K562 (cell line): ENCODE results near the gene WDR90. TPM values are rescaled to one million over a fixed set of nuclear protein-coding genes. Genes with fewer than 3 reads are reported as not detected.

ENCODE experiments used
- CBFA2T3 ChIP-seq: fragments of 450-650 bp; IDR thresholded peaks from 2 replicates; pipeline ENCODE4 v1.6.1; 2017
- DDX20 ChIP-seq: fragments of 450-650 bp; IDR thresholded peaks from 2 replicates; pipeline ENCODE4 v1.6.1; 2016; ENCODE audit warnings: missing genetic modification characterization, low read depth, mild to moderate bottlenecking, missing compliant biosample characterization, moderate library complexity
- E2F4 ChIP-seq: sonication (generic); formaldehyde crosslinking; IDR thresholded peaks from 2 replicates; pipeline ENCODE4 v1.8.0; 2022; ENCODE audit warnings: mild to moderate bottlenecking, low read depth, missing genetic modification reagents
- FOXK2 ChIP-seq, 2 experiments: fragments of 450-650 bp; IDR thresholded peaks in 1 of 2; conservative IDR thresholded peaks in 1 of 2; 2 replicates each; pipeline ENCODE4 v1.6.1; 2016; ENCODE audit warnings: low read depth in 2 of 2, mild to moderate bottlenecking in 1 of 2
- FOXM1 ChIP-seq, 2 experiments: fragments of 450-650 bp in 1 of 2; sonication (generic) in 1 of 2; formaldehyde crosslinking in 1 of 2; IDR thresholded peaks; 2 replicates each; pipeline versions ENCODE4 v1.6.1 to v1.9.0; 2017 to 2022; ENCODE audit warnings: low read depth in 2 of 2, mild to moderate bottlenecking in 2 of 2, missing genetic modification reagents in 1 of 2, moderate library complexity in 1 of 2
- ILF3 ChIP-seq: fragments of 450-650 bp; IDR thresholded peaks from 2 replicates; pipeline ENCODE4 v1.6.1; 2018; ENCODE audit warnings: antibody characterized with exemption, mild to moderate bottlenecking, moderate library complexity, borderline replicate concordance
- KDM5B ChIP-seq: fragments of 200-600 bp; sonication (generic); IDR thresholded peaks from 2 replicates; pipeline ENCODE4 v1.6.1; 2012; ENCODE audit warnings: low read depth, mild to moderate bottlenecking, moderate library complexity, low read length, control low read depth, inconsistent platforms; ENCODE audit not compliant: insufficient replicate concordance
- NFE2L1 ChIP-seq: fragments of 450-650 bp; IDR thresholded peaks from 2 replicates; pipeline ENCODE4 v1.6.1; 2016; ENCODE audit warnings: missing genetic modification characterization, low read depth, mild to moderate bottlenecking, missing compliant biosample characterization, moderate library complexity, borderline replicate concordance
- NR3C1 ChIP-seq: sonication (generic); formaldehyde crosslinking; IDR thresholded peaks from 2 replicates; pipeline ENCODE4 v1.8.1; 2022; ENCODE audit warnings: missing genetic modification reagents
- NUFIP1 ChIP-seq: fragments of 450-650 bp; IDR thresholded peaks from 2 replicates; pipeline ENCODE4 v1.6.1; 2018; ENCODE audit not compliant: partially characterized antibody
- POLR3A ChIP-seq: IDR thresholded peaks from 2 replicates; pipeline ENCODE4 v1.6.1; 2011; ENCODE audit warnings: borderline replicate concordance, mild to moderate bottlenecking, moderate library complexity; ENCODE audit not compliant: insufficient read length, insufficient read depth; ENCODE audit errors: extremely low read depth
- SNAPC5 ChIP-seq: fragments of 250-450 bp; sonication (Bioruptor Pico); IDR thresholded peaks from 2 replicates; pipeline ENCODE4 v1.8.0; 2021; ENCODE audit warnings: moderate library complexity, mild to moderate bottlenecking, inconsistent platforms
- SNRNP70 ChIP-seq: fragments of 200-400 bp; formaldehyde crosslinking; optimal IDR thresholded peaks from 2 replicates; pipeline ENCODE3; 2017; ENCODE audit warnings: low read depth, low read length
- ZFP30 ChIP-seq: fragments of 250-450 bp; sonication (Bioruptor Pico); IDR thresholded peaks from 2 replicates; pipeline ENCODE4 v1.8.0; 2022; ENCODE audit warnings: moderate library complexity, mild to moderate bottlenecking, inconsistent platforms, borderline replicate concordance
- ZFPM2 ChIP-seq: fragments of 250-450 bp; sonication (Bioruptor Pico); IDR thresholded peaks from 2 replicates; pipeline ENCODE4 v1.5.1; 2022; ENCODE audit warnings: mild to moderate bottlenecking
- ZFX ChIP-seq: sonication (generic); formaldehyde crosslinking; IDR thresholded peaks from 2 replicates; pipeline ENCODE4 v1.8.0; 2022; ENCODE audit warnings: mild to moderate bottlenecking, missing genetic modification reagents, moderate library complexity
- ZNF134 ChIP-seq: fragments of 250-450 bp; sonication (Bioruptor Pico); conservative IDR thresholded peaks from 2 replicates; pipeline ENCODE4 v1.4.0; 2020
- ZNF280B ChIP-seq: fragments of 250-450 bp; sonication (Bioruptor Pico); IDR thresholded peaks from 2 replicates; pipeline ENCODE4 v1.5.1; 2021; ENCODE audit warnings: mild to moderate bottlenecking
- ZNF584 ChIP-seq: fragments of 200-800 bp; sonication (Bioruptor generic); IDR thresholded peaks from 2 replicates; pipeline ENCODE4 v1.6.1; 2016; ENCODE audit warnings: low read depth, mild to moderate bottlenecking, missing genetic modification characterization, missing compliant biosample characterization
- ZNF75A ChIP-seq: fragments of 450-650 bp; formaldehyde crosslinking; IDR thresholded peaks from 2 replicates; pipeline ENCODE4 v1.4.0; 2020; ENCODE audit warnings: mild to moderate bottlenecking
- ZSCAN29 ChIP-seq: fragments of 450-650 bp; IDR thresholded peaks from 2 replicates; pipeline ENCODE4 v1.6.1; 2017
- polyA plus RNA-seq, 8 experiments: library from polyadenylated mRNA; depleted of rRNA in 4 of 8; stranded (reverse) in 5 of 8; unstranded in 3 of 8; fragments of >200 nt; fragmentation: Nextera tagmentation in 2 of 8; fragmentation: Illumina TruSeq in 1 of 8; extraction: Ambion mirVana in 2 of 8; extraction: Trizol in 1 of 8; gene quantifications; 2 replicates each; pipeline versions ENCODE4 v1.2.1 to v1.2.3, GENCODE V29; 2011 to 2014; ENCODE audit warnings: inconsistent platforms in 1 of 8, missing spikeins in 1 of 8
- total RNA-seq, 7 experiments: library from RNA; depleted of rRNA in 6 of 7; stranded (reverse); fragments of >200 nt in 6 of 7; fragmentation: Illumina TruSeq in 2 of 7; extraction: Trizol in 2 of 7; gene quantifications; 2 replicates each; pipeline versions ENCODE4 v1.2.1 to v1.2.3, GENCODE V29; 2011 to 2021; ENCODE audit warnings: low replicate concordance in 1 of 7
- TF ChIP-seq, protein P1 (sequence below): sonication (generic); formaldehyde crosslinking; IDR thresholded peaks from 2 replicates; pipeline ENCODE4 v1.9.0; 2022; ENCODE audit warnings: mild to moderate bottlenecking, missing genetic modification reagents
- TF ChIP-seq, protein P2 (sequence below): fragments of 150-350 bp; conservative IDR thresholded peaks from 2 replicates; pipeline ENCODE4 v1.6.1; 2014; ENCODE audit warnings: low read length

WDR90 gene
- total and polyA plus RNA-seq, 9 of the 15 experiments (the other 6 are each of a cell fraction or from before 2014, with no cell fraction given) = 0.44 to 12.6 (median 3.3) TPM

DNA sequence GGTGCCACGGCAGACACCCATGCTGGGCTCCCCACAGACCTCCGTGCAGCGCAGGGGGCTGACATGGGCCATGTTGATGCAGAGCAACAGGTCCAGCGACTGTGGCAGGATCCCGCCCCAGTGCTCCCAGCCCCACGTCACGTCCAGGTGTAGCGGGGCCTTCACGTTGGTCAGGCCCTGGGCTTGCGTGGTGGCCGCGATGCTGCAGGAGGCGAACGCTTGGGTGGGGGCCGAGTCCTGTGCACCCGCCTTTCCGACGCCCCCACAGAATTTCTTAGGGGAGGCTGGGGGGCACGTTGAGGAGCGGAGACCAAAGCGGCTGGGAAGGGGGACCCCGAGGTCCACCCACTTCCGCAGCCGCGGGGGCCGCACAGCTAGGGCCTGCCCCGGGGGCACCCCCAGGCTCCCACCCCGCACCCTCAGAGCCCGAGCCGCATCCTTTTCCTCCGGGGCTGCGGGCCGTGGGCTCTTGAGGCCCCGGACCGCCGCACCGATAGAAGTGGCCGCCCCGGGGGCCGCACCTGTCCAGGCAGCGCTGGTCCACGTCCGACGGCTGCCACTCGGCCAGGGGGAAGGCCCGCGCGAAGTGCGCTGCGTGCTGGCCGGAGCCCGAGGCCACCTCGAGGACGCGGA lies 13.5 kb upstream of the WDR90 start (continued):
- TF ChIP-seq POLR3A = no peak
- TF ChIP-seq ZFX (CRISPR knock-in tag) = peak; percentile 93
- TF ChIP-seq ZNF280B = no peak
- no peak for TF ChIP-seq ZSCAN29
- TF ChIP-seq FOXM1 (IDR thresholded peaks at IDR 0.05; ENCODE audit: low read depth) = no peak
- TF ChIP-seq FOXM1 (CRISPR knock-in tag; IDR thresholded peaks at IDR 0.05; ENCODE audit: low read depth) = peak; percentile 95
- TF ChIP-seq E2F4 (CRISPR knock-in tag) = no peak
- no peak; a peak in 1 of 4 replicates for TF ChIP-seq FOXK2 (conservative IDR thresholded peaks at IDR 0.05 in 1 of 2, IDR thresholded peaks at IDR 0.05 in 1 of 2; ENCODE audit: low read depth in 2 of 2)
- 0 out of 2 replicates have a peak, but pooled peaks have one; percentile 67 for TF ChIP-seq NR3C1
- no peak for TF ChIP-seq ZNF584 (CRISPR knock-in tag)
- TF ChIP-seq, protein P1, sequence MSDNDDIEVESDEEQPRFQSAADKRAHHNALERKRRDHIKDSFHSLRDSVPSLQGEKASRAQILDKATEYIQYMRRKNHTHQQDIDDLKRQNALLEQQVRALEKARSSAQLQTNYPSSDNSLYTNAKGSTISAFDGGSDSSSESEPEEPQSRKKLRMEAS = no peak
- no peak for TF ChIP-seq SNRNP70
- TF ChIP-seq CBFA2T3 = no peak
- no peak for TF ChIP-seq DDX20 (tag)
- no peak for TF ChIP-seq ZFP30 (CRISPR knock-in tag)
- no peak for TF ChIP-seq ZNF134 (CRISPR knock-in tag)
- TF ChIP-seq, protein P2, sequence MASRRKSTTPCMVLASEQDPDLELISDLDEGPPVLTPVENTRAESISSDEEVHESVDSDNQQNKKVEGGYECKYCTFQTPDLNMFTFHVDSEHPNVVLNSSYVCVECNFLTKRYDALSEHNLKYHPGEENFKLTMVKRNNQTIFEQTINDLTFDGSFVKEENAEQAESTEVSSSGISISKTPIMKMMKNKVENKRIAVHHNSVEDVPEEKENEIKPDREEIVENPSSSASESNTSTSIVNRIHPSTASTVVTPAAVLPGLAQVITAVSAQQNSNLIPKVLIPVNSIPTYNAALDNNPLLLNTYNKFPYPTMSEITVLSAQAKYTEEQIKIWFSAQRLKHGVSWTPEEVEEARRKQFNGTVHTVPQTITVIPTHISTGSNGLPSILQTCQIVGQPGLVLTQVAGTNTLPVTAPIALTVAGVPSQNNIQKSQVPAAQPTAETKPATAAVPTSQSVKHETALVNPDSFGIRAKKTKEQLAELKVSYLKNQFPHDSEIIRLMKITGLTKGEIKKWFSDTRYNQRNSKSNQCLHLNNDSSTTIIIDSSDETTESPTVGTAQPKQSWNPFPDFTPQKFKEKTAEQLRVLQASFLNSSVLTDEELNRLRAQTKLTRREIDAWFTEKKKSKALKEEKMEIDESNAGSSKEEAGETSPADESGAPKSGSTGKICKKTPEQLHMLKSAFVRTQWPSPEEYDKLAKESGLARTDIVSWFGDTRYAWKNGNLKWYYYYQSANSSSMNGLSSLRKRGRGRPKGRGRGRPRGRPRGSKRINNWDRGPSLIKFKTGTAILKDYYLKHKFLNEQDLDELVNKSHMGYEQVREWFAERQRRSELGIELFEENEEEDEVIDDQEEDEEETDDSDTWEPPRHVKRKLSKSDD = no peak
- no peak for TF ChIP-seq ZFPM2 (CRISPR knock-in tag)
- TF ChIP-seq SNAPC5 (CRISPR knock-in tag) = no peak
- no peak for TF ChIP-seq NFE2L1 (tag)
- TF ChIP-seq ZNF75A (CRISPR knock-in tag) = no peak
- TF ChIP-seq ILF3 = no peak
- no peak for TF ChIP-seq KDM5B
- TF ChIP-seq NUFIP1 = no peak
